ENCODE results near the gene FAM161B. TPM values are rescaled to one million over a fixed set of nuclear protein-coding genes. Genes with fewer than 3 reads are reported as not detected.

Gene FAM161B
- total and polyA plus RNA-seq, 2 of the 8 experiments (the other 6 are each of a cell fraction or from before 2014, with no cell fraction given): 0.14 to 0.32 TPM

- H3K4me3 ChIP-seq (ENCODE audit: extremely low read depth in 1 of 4, insufficient read depth in 2 of 4, low read depth in 3 of 4, low read length in 4 of 4): no peak overlapping the region
- no peak overlapping the region for H4K91ac ChIP-seq (replicated peaks; ENCODE audit: insufficient read length, low read length)
- DNase-seq (ENCODE audit: low read depth in 1 of 2, low spot score in 2 of 2) (no peak), FAIRE-seq (no peak)
- H2AK5ac ChIP-seq (ENCODE audit: low read depth, low read length): no peak overlapping the region
- H3K27ac ChIP-seq (ENCODE audit: low read depth, low read length): no peak overlapping the region
- no peaks in the 10 kb centered on the region for H4K20me1 ChIP-seq (replicated peaks in 1 of 2; ENCODE audit: control insufficient read depth in 1 of 2, insufficient read depth in 2 of 2, low read length in 2 of 2)
- ChIA-PET POLR2A (ENCODE audit: partially characterized antibody) (no interaction called here), CTCF (ENCODE audit: partially characterized antibody) (interaction anchor here (0.7 to 1.4 kb wide), 2 partner anchors 79 to 100 kb away, joined by 3 to 6 read pairs; no protein-coding TSS in a partner anchor)
- no peak overlapping the region for H3K14ac ChIP-seq (ENCODE audit: insufficient read length)
- no peak overlapping the region for H3K18ac ChIP-seq (ENCODE audit: extremely low read depth, low read length)
- no peaks in the 10 kb centered on the region for H3K9me3 ChIP-seq (ENCODE audit: insufficient read depth in 2 of 2, low read depth in 1 of 2, low read length in 1 of 2)
- H3K4ac ChIP-seq (replicated peaks; ENCODE audit: insufficient read length, low read depth, low read length): no peak overlapping the region
- peaks cover 0 to 17% (median 8%) of the 10 kb centered on the region in 4 experiments; a peak in 6 of 8 replicates for H3K36me3 ChIP-seq (ENCODE audit: control insufficient read depth in 2 of 4, insufficient read depth in 4 of 4, low read length in 3 of 4)
- no peak overlapping the region for H3K23ac ChIP-seq (ENCODE audit: insufficient read length)
- H2BK120ac ChIP-seq (replicated peaks; ENCODE audit: low read depth, low read length): no peak overlapping the region
- no peak overlapping the region for H4K5ac ChIP-seq (ENCODE audit: insufficient read length, low read depth, low read length)
- no peak overlapping the region for H2BK5ac ChIP-seq (ENCODE audit: low read depth, low read length)
- no peak overlapping the region for H2AFZ ChIP-seq (ENCODE audit: low read length)
- H3K56ac ChIP-seq (replicated peaks; ENCODE audit: insufficient read length, low read depth, low read length): no peak overlapping the region
- 92% methylated on average over 5 of the region's 5 CpGs; no CpG with 5 or more reads in 1 of the 2 experiments for WGBS, 2 experiments (ENCODE audit: extremely low coverage in 1 of 2, insufficient coverage in 1 of 2, insufficient read length in 1 of 2, insufficient replicate concordance in 2 of 2, low coverage in 1 of 2, low lambda C conversion rate in 2 of 2, missing lambda C conversion rate in 1 of 2)
- TF ChIP-seq RFX5 (IDR thresholded peaks at IDR 0.05; ENCODE audit: borderline replicate concordance, low read depth, low read length): no peak
- no peak for TF ChIP-seq CHD2 (IDR thresholded peaks at IDR 0.05; ENCODE audit: low read length)
- TF ChIP-seq POU5F1 (IDR thresholded peaks at IDR 0.05; ENCODE audit: low read depth, low read length): no peak
- TF ChIP-seq EZH2 (IDR thresholded peaks at IDR 0.05; ENCODE audit: low read depth, low read length, severe bottlenecking): no peak
- no peak for TF ChIP-seq POLR2A (IDR thresholded peaks at IDR 0.05; ENCODE audit: control extremely low read depth in 1 of 2, low read depth in 2 of 2, low read length in 2 of 2)
- TF ChIP-seq RNF2 (IDR thresholded peaks at IDR 0.05; ENCODE audit: borderline replicate concordance, low read depth, low read length, missing control alignments, poor library complexity, severe bottlenecking): no peak
- TF ChIP-seq, protein P1, sequence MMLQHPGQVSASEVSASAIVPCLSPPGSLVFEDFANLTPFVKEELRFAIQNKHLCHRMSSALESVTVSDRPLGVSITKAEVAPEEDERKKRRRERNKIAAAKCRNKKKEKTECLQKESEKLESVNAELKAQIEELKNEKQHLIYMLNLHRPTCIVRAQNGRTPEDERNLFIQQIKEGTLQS (IDR thresholded peaks at IDR 0.05; ENCODE audit: insufficient read depth, low read depth, low read length): no peak
- no peak for TF ChIP-seq EP300 (IDR thresholded peaks at IDR 0.05; ENCODE audit: borderline replicate concordance in 1 of 2, low read depth in 2 of 2, low read length in 2 of 2)
- no peak for TF ChIP-seq KDM4A (IDR thresholded peaks at IDR 0.05; ENCODE audit: low read depth, low read length, severe bottlenecking)
- no peak for TF ChIP-seq CREB1 (IDR thresholded peaks at IDR 0.05)
- TF ChIP-seq RAD21 (IDR thresholded peaks at IDR 0.05 in 1 of 2, conservative IDR thresholded peaks at IDR 0.05 in 1 of 2; ENCODE audit: low read depth in 2 of 2, low read length in 2 of 2): no peak
- H3K79me1 ChIP-seq (ENCODE audit: low read depth, low read length): no peaks in the 10 kb centered on the region
- no peaks in the 10 kb centered on the region for H3K4me1 ChIP-seq (replicated peaks in 1 of 4; ENCODE audit: control insufficient read depth in 3 of 4, insufficient read depth in 4 of 4, low read length in 3 of 4)
- H4K8ac ChIP-seq (ENCODE audit: extremely low read depth, insufficient read depth, low read length): no peak overlapping the region
- H3K79me2 ChIP-seq (ENCODE audit: control insufficient read depth in 1 of 2, insufficient read depth in 2 of 2, low read length in 2 of 2): no peaks in the 10 kb centered on the region
- no peak overlapping the region for H3K4me2 ChIP-seq (ENCODE audit: insufficient read depth in 1 of 2, low read depth in 2 of 2, low read length in 2 of 2)
- no peak overlapping the region for H3K9ac ChIP-seq (replicated peaks in 1 of 4; ENCODE audit: extremely low read depth in 1 of 4, low read depth in 3 of 4, low read length in 3 of 4)
- no peak overlapping the region for H2BK20ac ChIP-seq (ENCODE audit: low read length)
- H2BK15ac ChIP-seq (ENCODE audit: low read length): no peak overlapping the region
- no peaks in the 10 kb centered on the region for H3K27me3 ChIP-seq (replicated peaks in 1 of 4; ENCODE audit: control insufficient read depth in 3 of 4, extremely low read depth in 1 of 4, insufficient read depth in 3 of 4, low read length in 3 of 4)
- no peak overlapping the region for H2BK12ac ChIP-seq (ENCODE audit: low read depth, low read length)
- H3K23me2 ChIP-seq (ENCODE audit: low read depth, low read length): no peaks in the 10 kb centered on the region
Observed at GRCh38 chr14:73955674-73956073, 5.8 kb upstream of the FAM161B start.
